Activated CD8-positive, alpha-beta T cell treated with anti-CD3 and anti-CD28 coated beads for 36 hours (primary cell): Measurements from ENCODE around the gene FAM114A2. TPM values are rescaled to one million over a fixed set of nuclear protein-coding genes. Genes with fewer than 3 reads are reported as not detected.

Experiments
- ATAC-seq: fragments of 200-7000 bp; cut with Tn5 transposase; one replicate; pipeline ENCODE4 v1.10.0; 2021; ENCODE audit warnings: mild to moderate bottlenecking, moderate library complexity
- CTCF ChIA-PET: fragments of 350-600 bp; sonication (Branson Sonifier 250); formaldehyde crosslinking; loops from one replicate; lab custom pipeline; 2021; ENCODE audit warnings: antibody characterized with exemption; lab: Charles Lee
- POLR2A ChIA-PET: fragments of 350-600 bp; sonication (Branson Sonifier 250); formaldehyde crosslinking; loops from one replicate; lab custom pipeline; 2021; ENCODE audit warnings: antibody characterized with exemption; lab: Charles Lee
- DNase-seq: peaks from one replicate; pipeline ENCODE4 v3.0.0-alpha.2; 2020
- H3K27ac Mint-ChIP-seq: one replicate; pipeline ENCODE4 v1.8.0; 2021; ENCODE audit warnings: mild to moderate bottlenecking, mixed read lengths
- H3K27me3 Mint-ChIP-seq: one replicate; pipeline ENCODE4 v1.8.0; 2021; ENCODE audit warnings: mixed read lengths
- H3K36me3 Mint-ChIP-seq: one replicate; pipeline ENCODE4 v1.8.0; 2021; ENCODE audit warnings: low read depth, mixed read lengths
- H3K4me1 Mint-ChIP-seq: one replicate; pipeline ENCODE4 v1.8.0; 2021; ENCODE audit warnings: low read depth, mixed read lengths
- H3K4me3 Mint-ChIP-seq: one replicate; pipeline ENCODE4 v1.8.0; 2021; ENCODE audit warnings: mild to moderate bottlenecking, moderate library complexity, mixed read lengths
- H3K9me3 Mint-ChIP-seq: one replicate; pipeline ENCODE4 v1.8.0; 2021; ENCODE audit warnings: mixed read lengths
- CTCF ChIP-seq: fragments of 200-600 bp; IDR thresholded peaks from one replicate; pipeline ENCODE4 v1.8.0; 2022; ENCODE audit warnings: antibody characterized with exemption, mild to moderate bottlenecking
- intact Hi-C: fragments of 100-400 bp; cut with micrococcal nuclease; formaldehyde crosslinking; loops from one replicate; pipeline ENCODE4 v1.10.0; 2022
- total RNA-seq, 2 experiments: library from RNA; stranded (reverse); gene quantifications; one replicate each; pipeline ENCODE4 v1.2.3, GENCODE V29; 2021

FAM114A2 gene
- total RNA-seq, 2 experiments from 2014 or later, result 25.6 to 26.9 TPM

DNA sequence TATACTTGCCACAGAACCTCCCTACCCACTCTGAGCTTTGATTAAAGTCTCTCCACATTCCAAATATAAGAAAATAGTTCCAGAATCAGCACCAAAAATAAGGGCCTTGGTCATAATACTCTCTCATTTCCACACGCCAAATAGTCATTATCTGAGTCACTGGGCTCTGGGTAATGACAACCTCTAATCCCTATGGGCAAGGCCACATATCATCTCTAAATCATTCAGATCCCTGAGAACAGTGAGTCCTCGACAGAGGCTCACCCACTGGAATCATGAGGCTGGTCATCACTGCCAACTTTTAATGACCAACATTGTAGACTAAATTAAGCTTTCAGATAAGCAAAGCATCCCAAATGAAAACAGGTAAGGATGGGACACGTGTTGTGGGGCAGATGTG lies 28.1 kb downstream of the FAM114A2 start:
- H3K27me3 Mint-ChIP-seq, result no peaks in the 10 kb centered on the region
- TF ChIP-seq CTCF, result no peak
- ChIA-PET CTCF (interaction anchor here (1.3 to 2.5 kb wide), 2 partner anchors 46 to 61 kb away, joined by 3 to 6 read pairs; no protein-coding TSS in a partner anchor), POLR2A (no interaction called here)
- no peak overlapping the region for H3K27ac Mint-ChIP-seq
- DNase-seq, result no peak
- H3K4me1 Mint-ChIP-seq, result no peaks in the 10 kb centered on the region
- peaks cover 22% of the 10 kb centered on the region for H3K36me3 Mint-ChIP-seq
- ATAC-seq, result no peak
- intact Hi-C loops, result no loop called here
- no peak overlapping the region for H3K4me3 Mint-ChIP-seq
- no peaks in the 10 kb centered on the region for H3K9me3 Mint-ChIP-seq

- ATAC-seq, result no peak
- no peak overlapping the region for H3K27ac Mint-ChIP-seq
- no peak overlapping the region for H3K4me3 Mint-ChIP-seq
- H3K27me3 Mint-ChIP-seq, result no peaks in the 10 kb centered on the region
- intact Hi-C loops, result no loop called here
- DNase-seq, result no peak
- H3K9me3 Mint-ChIP-seq, result no peaks in the 10 kb centered on the region
- TF ChIP-seq CTCF, result no peak
- CTCF ChIA-PET, result interaction anchor here (1.0 kb wide), 1 partner anchor 67 kb away, joined by 3 read pairs; no protein-coding TSS in a partner anchor
- POLR2A ChIA-PET, result no interaction called here
- H3K36me3 Mint-ChIP-seq, result peaks cover 9% of the 10 kb centered on the region
- no peaks in the 10 kb centered on the region for H3K4me1 Mint-ChIP-seq
Measured at GRCh38 chr5:154005648-154006047, 33.1 kb downstream of the FAM114A2 start.

- POLR2A ChIA-PET, result no interaction called here
Measured at GRCh38 chr5:154002511-154003020, 36.1 kb downstream of the FAM114A2 start.

DNA sequence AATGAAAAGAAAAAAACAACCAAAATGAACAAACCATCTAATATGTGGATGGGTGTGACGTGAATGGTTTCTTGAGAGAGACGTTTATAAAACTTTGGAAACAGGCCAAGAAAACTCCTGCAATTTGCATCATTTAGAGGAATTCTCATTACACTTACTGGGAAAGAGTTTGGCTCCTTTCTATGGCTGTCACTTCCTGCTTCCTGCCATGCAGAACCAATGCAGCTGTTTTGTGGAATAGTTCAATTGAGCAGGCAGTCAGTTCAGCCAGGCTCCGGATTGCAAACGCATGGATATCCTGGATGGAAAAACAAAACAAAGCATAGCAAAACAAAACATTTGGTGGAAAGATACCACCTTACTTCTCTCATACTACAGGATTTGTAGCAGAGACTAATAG lies 36.6 kb downstream of the FAM114A2 start:
- intact Hi-C loops, result no loop called here
- H3K4me1 Mint-ChIP-seq, result no peaks in the 10 kb centered on the region
- POLR2A ChIA-PET, result no interaction called here
- no peak overlapping the region for H3K4me3 Mint-ChIP-seq
- no peaks in the 10 kb centered on the region for H3K27me3 Mint-ChIP-seq
- DNase-seq (no peak), ATAC-seq (no peak)
- no peak for TF ChIP-seq CTCF
- no peak overlapping the region for H3K27ac Mint-ChIP-seq
- CTCF ChIA-PET, result no interaction called here
- peaks cover 27% of the 10 kb centered on the region for H3K36me3 Mint-ChIP-seq
- no peaks in the 10 kb centered on the region for H3K9me3 Mint-ChIP-seq

More at GRCh38 chr5:154002511-154003020, 36.1 kb downstream of the FAM114A2 start:
- Mint-ChIP-seq H3K27me3 (no peaks in the 10 kb centered on the region), H3K4me1 (no peaks in the 10 kb centered on the region), H3K9me3 (no peaks in the 10 kb centered on the region), H3K27ac (no peak overlapping the region), H3K36me3 (peaks cover 23% of the 10 kb centered on the region), H3K4me3 (no peak overlapping the region)
- ATAC-seq (no peak), DNase-seq (no peak)
- TF ChIP-seq CTCF, result no peak
- intact Hi-C loops, result no loop called here
- CTCF ChIA-PET, result no interaction called here

GRCh38 chr5:154000703-154001102 lies 38.0 kb downstream of the FAM114A2 start:
- CTCF ChIA-PET, result no interaction called here
- Mint-ChIP-seq H3K36me3 (peaks cover 31% of the 10 kb centered on the region), H3K9me3 (no peaks in the 10 kb centered on the region), H3K27ac (no peak overlapping the region), H3K27me3 (no peaks in the 10 kb centered on the region), H3K4me3 (no peak overlapping the region), H3K4me1 (no peaks in the 10 kb centered on the region)
- POLR2A ChIA-PET, result no interaction called here
- ATAC-seq (no peak), DNase-seq (no peak)
- TF ChIP-seq CTCF, result no peak
- intact Hi-C loops, result no loop called here
